Activated T-cell treated with anti-CD3 and anti-CD28 coated beads, Interleukin-2, amount 50 U/mL, for 48 hours (primary cell): ENCODE results near the gene MAP7D1.
A peak's percentile ranks its signal among the peaks of the same experiment; 100 is the strongest.

ENCODE experiments used
- DNase-seq, 2 experiments: peaks; one replicate each; pipeline ENCODE4 v3.0.0-alpha.2; 2020

Gene MAP7D1

DNA sequence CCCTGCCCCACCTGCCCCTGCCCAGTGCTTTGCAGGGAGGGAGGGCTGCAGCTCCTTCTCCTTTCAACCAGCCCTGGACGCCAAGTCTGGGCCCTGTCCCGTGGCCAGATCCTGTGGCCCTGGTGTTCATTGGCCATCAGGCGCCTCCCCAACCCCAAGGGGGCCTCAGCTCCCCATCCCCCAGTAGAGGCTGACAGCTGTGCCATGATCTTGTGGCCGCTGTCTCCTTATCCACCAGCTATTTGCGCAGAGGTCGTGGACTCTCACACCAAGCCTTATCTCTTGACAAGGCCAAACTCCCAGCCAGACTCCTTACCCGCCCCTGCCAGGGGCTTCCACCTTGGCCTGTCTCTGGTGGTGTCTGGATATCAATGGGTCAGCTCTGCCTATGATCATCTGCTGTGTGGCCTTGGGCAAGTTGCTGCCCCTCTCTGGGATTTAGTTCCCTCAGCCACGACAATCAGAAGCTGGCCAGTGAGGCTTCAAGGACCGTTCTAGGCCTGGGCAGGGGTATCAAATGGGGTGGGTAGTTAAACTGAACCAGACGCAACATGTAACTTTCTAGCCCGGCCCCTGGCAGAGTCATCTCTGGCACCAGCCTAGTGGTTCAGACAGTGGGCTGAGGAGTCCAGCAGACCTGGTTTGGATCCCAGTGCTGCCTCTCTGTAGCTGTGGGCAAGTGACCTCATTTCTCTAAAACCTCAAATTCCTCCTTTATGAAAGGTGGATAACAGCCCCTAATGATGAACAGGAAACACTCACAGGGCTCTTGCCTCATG, 27.6 kb upstream of the MAP7D1 start:
- no peak for DNase-seq

DNA sequence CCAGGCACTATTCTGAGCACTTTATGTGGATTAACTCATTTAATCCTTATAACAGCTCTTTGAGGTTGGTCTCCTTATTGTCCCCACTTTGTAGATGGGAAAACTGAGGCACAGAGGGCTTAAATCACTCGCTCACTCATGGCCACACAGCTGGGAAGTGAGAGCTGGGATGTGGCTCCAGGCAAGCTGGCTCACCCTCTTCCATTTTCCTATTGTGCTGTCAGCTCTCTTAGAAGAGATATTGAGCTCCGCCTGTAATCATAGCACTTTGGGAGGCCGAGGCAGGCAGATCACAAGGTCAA, 27.1 kb upstream of the MAP7D1 start:
- DNase-seq, result no peak

DNA sequence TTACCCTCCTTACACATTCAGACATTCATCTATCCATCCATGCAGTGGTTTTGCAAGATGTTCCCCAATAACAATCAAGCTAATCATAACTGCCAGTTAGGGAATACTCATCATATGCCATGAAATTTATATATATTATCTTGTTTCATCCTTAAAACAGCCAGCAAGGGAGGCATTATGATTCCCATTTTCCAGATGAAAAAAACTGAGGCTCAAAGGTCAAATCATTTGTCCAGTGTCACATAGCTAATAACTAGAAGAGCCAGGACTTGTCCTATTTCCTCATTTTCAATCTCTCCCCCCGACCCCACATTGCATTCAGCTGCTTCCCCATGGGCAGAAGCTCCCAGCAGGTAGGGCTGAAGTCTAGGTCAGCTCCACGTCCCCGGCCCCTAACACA, 23.9 kb upstream of the MAP7D1 start:
- DNase-seq, result no peak

DNA sequence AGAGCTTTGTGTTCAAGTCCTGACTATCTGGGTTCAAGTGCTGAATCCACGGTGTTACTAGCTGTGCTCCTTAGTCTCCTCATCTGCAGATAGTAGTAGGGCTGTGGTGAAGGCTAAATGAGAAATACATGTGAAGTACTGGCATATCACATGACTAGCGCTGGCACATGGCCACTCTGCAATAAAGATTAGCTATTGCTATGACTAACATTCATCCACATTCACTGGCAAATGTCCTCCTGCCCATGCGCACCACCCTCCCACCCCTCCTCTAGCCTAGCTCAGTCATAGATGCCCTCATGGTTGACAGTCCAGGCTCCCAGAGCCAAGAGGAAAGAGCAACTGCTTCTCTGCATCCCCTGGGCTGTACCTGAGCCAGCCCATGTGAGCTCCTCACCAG, 22.5 kb upstream of the MAP7D1 start:
- DNase-seq, result no peak

DNA sequence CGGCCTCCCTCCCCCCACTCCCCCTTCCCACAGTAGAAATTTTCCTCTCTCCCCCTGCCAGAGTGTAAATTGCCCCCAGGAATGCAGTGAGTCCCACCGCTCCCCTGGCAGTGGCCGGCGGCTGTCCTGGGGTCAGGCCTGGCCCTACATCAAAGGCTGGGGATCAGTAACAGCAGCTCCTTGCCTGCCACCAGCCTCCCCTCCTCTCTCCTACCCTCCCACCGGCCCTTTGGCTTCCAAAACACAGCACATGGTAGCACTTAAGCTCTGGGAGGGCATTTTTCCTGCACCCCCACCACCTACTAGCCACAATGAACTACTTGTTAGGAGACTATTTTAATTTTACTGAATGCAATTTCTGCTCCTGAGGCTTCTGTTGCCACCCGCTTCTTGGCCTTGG, 21.9 kb upstream of the MAP7D1 start:
- no peak for DNase-seq

DNA sequence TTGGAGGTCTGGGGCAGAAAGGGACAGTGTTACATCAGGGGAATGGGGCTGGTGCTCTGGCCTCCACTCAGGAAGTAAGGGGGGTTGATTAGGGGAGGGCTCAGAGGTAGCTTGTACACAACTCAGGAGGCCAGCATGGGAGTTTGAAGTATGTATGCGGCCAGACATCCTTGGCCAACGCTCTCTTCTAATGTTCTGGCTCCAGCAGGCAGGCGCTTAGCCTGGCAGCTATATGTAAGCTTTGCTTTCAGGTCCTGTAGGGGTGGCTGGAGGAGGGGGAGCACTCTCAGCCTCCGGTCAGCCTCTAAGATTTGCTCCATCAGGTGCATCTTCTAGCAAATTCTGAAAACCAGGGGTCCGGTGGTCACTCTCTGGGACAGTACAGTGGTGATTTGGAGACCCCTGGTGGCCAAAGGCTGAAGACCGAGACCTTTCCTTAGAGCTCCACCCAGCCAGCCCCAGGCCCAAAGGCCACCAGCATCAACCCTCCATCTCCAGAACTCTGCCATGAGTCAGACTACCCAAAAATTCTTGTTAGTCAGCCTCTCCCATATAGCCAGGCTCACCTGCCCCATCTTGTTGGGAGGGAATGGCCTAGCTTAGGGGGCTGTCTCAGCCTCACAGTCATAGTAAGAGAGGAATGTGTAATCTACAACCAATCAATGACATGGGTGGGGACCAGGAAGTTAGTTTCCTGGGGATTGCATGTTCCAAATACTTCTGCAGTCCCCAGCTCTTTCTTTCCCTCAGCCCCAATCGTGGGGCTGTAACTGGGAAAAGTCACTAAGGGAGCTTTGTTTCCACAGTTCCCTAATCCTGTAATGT, 21.2 kb upstream of the MAP7D1 start:
- DNase-seq, result peak; percentile 66 to 70

DNA sequence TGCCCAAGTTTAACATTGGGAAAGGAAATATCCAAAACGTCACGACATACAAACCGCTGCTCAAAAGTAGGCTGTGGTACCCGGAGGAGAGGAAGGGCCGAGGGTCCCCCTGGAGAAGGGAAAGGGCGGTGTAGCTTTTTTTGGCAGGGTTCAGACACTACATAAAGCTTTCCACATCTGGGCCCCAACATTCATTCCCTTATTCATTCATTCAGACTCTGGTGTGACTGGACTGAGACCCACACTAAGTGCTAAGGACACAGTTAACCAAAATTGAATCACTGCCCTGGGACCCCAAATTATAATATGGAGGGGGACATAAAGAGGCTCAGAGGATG, 20.7 kb upstream of the MAP7D1 start:
- DNase-seq, result no peak

DNA sequence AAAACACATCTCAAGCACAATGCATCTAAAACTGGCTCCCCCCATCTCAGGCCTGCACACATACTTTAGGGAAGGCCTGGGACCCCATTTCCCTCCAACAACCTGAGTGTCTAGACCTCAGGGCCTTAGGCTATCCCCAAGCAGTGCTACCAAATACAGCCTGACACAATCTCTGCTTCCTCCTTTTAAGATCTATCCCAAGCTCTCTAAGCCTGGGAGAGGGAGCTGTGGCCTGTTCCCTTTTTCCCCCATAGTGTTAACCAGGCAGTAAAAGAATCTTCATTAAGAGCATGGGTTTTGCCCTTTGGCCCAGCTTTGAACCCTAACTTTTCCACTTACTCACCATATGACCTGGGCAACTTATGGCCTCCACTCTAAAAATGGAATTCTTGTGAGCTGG, 20.2 kb upstream of the MAP7D1 start:
- DNase-seq, result no peak

DNA sequence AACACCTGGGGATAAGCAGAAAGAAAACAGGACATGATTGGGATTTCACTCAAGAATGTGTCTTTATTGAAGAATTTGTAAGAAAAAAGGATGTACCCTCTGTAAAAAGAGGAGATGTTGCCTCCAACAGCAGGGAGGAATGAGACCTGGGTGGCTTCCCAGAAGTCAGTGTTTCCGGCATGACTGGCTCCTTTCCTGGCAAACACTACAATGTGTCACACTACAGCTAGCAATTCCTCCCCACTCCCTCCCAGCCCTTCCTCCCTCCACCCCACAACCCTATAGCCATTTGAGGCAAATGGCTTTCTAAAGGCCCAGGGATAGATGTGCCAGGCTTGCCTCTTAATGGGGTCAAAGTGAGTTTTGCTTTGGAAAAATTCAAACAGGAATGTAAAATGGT, 19.4 kb upstream of the MAP7D1 start:
- DNase-seq, result no peak

DNA sequence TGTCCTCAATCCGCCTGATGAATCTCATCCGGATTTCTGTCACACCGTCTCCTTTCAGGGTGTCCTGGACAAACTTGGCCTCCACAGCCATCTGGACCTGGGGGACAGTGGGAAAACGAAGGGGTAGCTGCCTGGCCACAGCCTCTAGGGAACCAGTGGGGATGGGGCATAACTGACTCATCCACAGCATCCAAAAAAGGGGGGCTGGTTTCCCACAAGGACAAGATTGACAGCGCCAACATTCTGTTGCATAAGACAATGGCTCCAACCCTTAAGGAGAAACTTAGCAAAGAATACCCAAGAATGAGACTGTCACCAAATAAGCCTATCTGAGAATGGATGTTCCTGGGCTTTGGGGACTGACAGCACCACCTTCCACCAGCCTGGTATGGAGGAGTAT, 18.7 kb upstream of the MAP7D1 start:
- DNase-seq, result no peak

DNA sequence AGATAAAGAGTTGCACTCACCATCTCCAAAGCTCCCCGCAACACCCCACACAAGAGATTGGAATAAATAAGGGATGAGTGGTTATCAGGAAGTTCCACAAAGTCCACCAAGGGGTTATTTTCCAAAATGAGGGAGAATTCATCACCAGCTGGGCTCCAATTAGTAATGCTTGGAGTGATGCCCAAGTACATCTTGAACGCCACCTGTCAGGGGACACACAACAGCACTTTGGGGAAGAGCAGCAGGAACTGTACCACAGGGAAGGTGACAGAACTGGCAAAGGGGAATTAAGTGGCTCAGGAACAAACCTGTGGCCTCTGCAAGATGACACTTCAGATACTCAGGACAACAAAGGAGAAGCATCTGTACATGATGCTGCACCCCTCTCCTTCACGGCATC, 18.2 kb upstream of the MAP7D1 start:
- DNase-seq, result no peak

DNA sequence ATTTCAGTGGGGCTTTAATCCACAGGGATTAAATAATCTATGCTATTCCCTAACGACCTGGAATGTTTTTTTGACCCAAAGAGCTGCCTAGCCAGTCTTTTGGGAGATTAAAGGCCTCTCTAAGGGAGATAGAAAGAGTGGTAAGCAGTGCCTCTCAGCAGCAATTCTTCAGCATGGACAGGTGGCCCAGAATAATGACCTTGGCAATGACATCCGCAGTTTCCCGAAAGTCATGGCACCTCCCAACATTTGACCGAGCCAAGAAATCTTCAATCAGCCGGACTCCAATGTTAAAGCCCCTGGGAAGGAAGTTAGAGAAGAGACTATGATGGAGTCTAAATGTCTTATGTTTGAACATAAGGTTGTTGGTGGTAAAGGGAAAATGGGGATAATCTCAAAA, 16.4 kb upstream of the MAP7D1 start:
- DNase-seq, result no peak

DNA sequence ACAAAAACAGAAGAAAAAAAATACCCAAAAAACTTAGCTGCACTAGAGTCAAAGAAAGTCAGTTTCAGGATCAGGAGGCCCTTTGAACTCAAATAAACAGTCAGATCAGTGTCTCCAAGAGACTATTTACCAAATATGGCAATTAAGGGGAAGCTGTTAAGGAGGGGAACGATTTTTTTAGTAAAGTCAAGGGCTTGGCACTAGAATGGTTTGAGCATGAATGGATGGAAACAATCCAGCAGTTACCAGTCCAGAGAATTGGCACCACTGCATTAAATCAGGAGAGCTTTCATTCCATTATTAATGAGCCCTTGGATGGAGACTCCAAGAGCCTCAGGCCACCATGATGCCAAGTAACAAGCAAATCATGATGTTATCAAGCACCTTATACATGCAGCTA, 13.8 kb upstream of the MAP7D1 start:
- DNase-seq, result no peak

DNA sequence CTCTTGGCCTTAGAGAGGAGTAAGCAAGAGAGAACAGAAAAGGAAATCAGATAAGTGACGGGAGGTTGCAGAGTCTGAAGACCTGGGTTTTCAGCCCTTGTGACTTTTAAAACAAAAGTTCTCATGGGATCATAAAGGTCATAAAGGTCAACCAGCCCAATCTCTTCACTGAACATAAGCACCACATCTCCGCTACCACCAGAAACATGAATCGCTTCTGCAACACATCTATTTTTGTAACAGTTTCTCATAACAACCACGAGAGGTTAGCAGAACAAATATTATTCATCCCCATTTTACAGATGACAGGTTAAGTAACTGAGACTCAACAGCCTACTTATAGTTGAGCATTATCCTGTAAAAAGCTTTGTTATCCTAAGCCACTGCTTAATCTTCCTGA, 12.5 kb upstream of the MAP7D1 start:
- DNase-seq, result no peak

DNA sequence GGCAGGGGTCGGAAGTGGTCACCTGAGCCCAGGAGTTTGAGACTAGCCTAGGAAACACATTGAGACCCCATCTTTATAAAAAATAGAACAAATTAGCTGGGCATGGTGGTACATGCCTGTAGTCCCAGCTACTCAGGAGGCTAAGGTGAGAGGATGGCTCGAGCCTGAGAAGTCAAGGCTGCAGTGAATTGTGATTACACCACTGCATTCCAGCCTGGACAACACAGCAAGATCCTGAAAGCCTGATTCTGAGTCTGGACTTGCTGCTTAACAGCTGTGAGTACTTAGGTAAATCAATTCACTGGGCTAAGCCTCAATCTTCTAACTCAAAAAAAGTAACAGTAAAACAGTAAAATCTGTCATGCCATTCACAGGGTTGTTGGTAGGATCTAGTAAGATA, 11.5 kb upstream of the MAP7D1 start:
- DNase-seq, result no peak

DNA sequence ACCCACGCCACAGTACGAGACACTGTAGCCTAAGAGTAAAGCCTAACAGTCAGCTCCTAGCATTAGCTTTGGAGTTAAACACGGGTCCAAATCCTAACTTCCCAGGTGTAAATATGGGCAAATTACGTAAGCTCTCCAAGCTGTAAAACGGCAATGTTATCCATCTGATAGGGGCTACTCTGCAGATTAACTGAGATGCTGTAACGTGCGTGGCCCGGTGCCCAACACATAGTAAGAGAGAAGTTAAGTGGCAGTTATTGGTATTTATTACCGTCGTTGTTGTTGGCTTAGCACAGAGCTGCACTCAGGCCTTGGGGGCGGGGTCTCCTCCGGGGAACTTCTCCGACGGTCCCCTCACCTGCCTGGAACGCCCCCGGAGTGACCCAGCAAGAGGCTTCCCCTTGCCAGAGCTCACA, 7.1 kb upstream of the MAP7D1 start:
- no peak for DNase-seq

DNA sequence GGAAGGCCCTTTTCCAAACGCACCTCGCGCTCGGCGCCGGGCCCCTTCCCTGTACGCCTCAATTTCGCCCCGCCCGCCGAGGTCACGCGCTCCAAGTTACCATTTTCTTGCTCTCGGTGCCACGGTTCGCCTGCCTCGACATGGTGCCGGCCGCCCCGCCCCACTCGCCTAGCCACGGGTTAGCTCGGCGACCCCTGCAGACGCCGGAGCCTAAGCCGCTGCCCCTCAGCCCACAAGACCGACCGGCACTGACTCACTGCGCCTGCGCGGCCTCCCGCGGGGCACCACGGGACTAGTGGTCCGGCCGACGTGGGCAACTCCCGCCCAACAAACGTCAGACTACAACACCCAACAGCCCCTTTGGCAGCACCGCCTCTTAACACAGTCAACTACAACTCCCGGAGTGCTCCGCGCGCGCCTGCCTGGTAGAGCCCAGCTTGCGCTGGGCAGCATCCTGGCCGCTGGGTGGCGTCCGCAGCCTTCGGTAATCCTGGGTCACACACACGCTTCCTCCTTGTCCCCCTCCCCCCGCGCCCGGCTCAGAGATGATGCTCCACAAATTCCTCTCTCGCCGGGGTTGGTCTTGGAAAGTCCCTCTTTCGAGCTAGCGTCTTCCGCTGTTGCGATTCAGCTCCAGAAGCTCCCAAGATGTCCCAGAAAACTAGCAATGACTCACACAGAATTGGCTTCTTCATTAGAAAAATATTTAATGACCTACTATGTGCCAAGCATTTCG, 6.6 kb upstream of the MAP7D1 start, which contains the start of gene TRAPPC3:
Gene TRAPPC3 (minus strand): TSS at position 250 of the 736 bp plus-strand sequence. CDS start 108 bp downstream, at position 142.
- DNase-seq, result peak; percentile 99 to 100

DNA sequence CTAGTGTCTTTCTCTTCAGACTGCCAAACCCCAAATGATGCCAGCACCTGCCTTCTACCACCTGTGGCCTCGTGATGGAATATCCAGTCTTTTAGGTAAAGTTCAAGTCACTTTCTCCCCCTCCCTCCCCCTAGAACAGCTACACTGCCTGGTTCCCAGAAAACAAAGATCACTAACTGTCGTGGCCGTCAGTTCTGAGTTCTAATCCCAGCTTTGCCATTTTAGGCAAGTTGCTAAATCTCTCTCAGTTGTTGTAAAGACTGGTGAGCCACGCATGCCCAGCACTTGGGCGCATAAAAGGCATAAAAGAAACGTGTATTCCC, 6.0 kb upstream of the MAP7D1 start:
- peak in 1 of 2 experiments; percentile 55 for DNase-seq

DNA sequence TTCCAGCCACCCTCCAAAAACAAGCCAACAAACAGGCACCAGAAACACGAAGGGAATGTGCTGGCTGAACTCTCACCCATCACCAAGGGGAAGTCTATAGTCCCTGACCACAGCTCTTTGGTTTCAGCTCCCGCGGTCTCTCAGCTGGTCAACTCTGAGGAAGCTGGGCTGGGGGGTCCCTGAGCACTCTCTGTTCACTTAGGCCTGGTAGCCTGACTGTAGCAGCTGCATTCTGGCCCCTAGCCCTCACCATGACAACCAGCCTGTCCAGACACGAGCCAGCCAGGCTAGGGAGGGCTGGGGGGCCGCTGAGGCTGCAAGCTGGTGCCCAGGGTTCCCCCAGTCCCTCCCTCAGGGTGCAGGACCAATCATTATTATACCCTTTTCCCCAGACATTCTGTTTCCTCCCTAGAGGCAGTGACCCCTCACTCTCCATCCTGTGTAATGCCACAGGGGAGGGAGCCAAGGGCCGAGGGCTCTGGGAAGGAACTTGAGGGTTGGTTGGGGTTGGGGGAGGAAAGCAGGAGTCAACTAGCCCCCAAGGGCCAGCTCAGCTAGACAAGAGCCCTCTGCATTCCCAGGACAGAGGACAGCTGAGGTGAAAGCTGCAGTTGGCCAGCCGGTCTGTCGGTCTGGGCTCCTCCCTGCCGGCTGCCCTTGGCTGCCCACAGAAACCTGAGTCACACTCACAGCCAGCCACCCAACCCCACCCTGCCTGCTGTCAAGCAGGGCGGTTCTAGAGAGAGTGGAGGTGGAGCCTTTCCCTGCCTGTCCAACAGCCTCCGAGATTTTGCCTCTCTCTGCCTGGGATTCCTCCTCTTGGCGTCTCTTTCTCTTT, 5.4 kb upstream of the MAP7D1 start:
- DNase-seq, result peak; percentile 82 to 86

DNA sequence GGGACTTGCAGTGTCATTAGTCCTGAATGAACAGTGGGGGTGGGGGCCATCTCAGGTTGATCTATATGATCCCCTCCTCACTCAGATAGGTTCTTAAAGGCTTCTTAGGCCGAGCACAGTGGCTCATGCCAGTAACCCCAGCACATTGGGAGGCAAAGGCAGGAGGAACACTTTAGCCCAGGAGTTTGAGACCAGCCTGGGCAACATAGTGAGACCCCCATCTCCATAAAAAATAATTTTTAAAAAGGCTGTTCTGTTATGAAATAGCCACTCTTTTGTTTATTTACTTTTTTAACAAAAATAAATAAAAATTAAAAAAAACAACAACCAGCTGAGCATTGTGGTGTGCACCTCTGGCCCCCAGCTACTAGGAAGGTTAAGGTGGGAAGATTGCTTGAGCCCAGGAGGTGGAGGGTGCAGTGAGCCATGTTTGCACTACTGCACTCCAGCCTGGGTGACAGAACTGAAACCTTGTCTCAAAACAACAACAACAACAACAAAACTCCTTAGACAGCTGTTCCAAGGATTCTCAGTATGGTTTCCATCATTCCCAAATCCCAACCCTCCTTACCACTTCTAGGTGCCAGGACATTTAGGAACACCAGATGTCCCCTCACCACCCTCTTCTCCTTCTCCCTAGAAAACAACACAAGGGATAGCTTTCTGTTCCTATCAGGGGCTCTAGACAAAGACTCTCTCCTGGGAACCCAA, 4.7 kb upstream of the MAP7D1 start:
- no peak for DNase-seq

DNA sequence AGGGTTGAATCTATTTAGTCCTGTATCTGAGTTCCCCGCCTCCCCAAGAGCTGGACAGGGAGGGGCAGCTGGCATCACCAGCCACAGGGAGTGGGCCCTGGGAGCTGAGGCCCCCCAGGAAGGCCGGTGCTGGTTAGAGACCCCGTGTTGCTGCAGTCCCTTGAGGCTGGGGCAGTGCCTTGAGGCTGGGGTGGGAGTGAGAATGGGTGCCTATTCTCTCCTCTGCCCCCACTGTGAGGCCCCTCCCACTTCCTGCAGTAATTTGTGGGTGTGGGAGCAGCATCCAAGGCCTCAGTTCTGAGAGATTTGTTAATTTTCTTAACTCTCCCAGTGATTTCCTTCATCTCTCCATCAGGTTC, 4.1 kb upstream of the MAP7D1 start:
- peak; percentile 67 to 68 for DNase-seq

DNA sequence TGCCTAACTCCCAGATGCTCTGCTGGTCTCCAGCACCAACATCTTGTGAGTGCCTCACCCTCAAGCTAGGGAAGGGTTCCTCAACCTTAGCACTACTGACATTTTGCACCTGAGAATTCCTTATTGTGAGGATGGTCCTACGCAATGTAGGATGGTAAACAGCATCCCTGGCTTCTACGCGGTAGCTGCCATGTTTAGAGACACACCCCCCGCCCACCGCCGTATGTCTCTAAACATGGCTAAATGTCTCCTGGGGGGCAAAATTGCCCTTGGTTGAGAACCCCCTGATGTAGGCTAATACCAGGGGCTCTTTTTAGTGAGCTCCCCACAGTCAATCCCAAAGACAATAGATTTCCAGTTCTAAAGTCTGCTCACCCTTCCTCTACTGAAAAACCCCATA, 2.5 kb upstream of the MAP7D1 start:
- DNase-seq, result no peak

DNA sequence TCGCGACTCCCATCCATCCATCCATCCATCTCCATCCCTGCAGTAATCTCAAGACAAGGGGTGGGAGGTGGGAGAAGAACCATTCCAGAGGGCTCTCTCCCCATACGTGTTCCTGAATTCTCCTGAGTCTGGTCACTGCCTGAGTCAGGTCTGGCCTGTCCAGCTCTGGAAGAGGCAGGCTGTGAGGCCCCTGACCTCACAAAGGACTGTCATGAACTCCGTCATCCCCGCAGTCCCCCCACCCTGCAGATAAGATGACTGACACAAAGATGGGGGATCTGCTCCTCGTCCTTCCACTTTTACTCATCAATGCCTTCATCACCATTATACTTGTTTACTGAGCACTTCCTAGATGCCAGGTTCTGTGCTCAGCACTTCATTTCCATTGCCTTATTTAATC, 1.6 kb upstream of the MAP7D1 start:
- no peak for DNase-seq
